ENCODE results near the gene HHATL. TPM values are rescaled to one million over a fixed set of nuclear protein-coding genes. Genes with fewer than 3 reads are reported as not detected.

The HHATL gene
- total RNA-seq, 4 donors from 2014 or later, result 0.34 to 6.1 (median 1.5) TPM; not detected in 1

GRCh38 chr3:42658771-42659390, 43.7 kb downstream of the HHATL start:
- no peak for TF ChIP-seq CTCF (IDR thresholded peaks at IDR 0.05)
- no peak for TF ChIP-seq POLR2A (IDR thresholded peaks at IDR 0.05)
- intact Hi-C loops (cut with DNase I; ENCODE audit: low total_unique reads), result no loop called here
- no peak overlapping the region for H3K4me3 ChIP-seq (ENCODE audit: low read depth, poor library complexity, severe bottlenecking)
- no peak for DNase-seq (ENCODE audit: low spot score in 2 of 2)
- 61 to 76% methylated on average over 21 to 22 of the region's 22 CpGs for WGBS, 2 donors

- no peak for TF ChIP-seq CTCF (IDR thresholded peaks at IDR 0.05)
- TF ChIP-seq POLR2A (IDR thresholded peaks at IDR 0.05), result no peak
- DNase-seq (ENCODE audit: low spot score in 2 of 2), result no peak
- WGBS, 2 donors, result 88 to 90% methylated on average over 29 to 34 of the region's 34 CpGs
- intact Hi-C loops (cut with DNase I; ENCODE audit: low total_unique reads), result no loop called here
- H3K4me3 ChIP-seq (ENCODE audit: low read depth, poor library complexity, severe bottlenecking), result no peak overlapping the region
Observed at GRCh38 chr3:42658091-42658770, 44.4 kb downstream of the HHATL start.

GRCh38 chr3:42657675-42658074, 44.9 kb downstream of the HHATL start:
- DNase-seq (ENCODE audit: low spot score in 2 of 2), result no peak
- no peak overlapping the region for H3K4me3 ChIP-seq (ENCODE audit: low read depth, poor library complexity, severe bottlenecking)
- TF ChIP-seq CTCF (IDR thresholded peaks at IDR 0.05), result no peak
- no peak for TF ChIP-seq POLR2A (IDR thresholded peaks at IDR 0.05)
- 86 to 92% methylated on average over 3 to 4 of the region's 4 CpGs for WGBS, 2 donors
- intact Hi-C loops (cut with DNase I; ENCODE audit: low total_unique reads), result no loop called here

GRCh38 chr3:42656680-42657610, 45.7 kb downstream of the HHATL start:
- intact Hi-C loops (cut with DNase I; ENCODE audit: low total_unique reads), result no loop called here
- DNase-seq (ENCODE audit: low spot score in 2 of 2), result no peak
- TF ChIP-seq CTCF (IDR thresholded peaks at IDR 0.05) (no peak), POLR2A (IDR thresholded peaks at IDR 0.05) (no peak)
- 75 to 86% methylated on average over 8 to 9 of the region's 9 CpGs for WGBS, 2 donors
- H3K4me3 ChIP-seq (ENCODE audit: low read depth, poor library complexity, severe bottlenecking), result no peak overlapping the region

- WGBS, 2 donors, result 78 to 80% methylated on average over 6 of the region's 6 CpGs
- no peak overlapping the region for H3K4me3 ChIP-seq (ENCODE audit: low read depth, poor library complexity, severe bottlenecking)
- TF ChIP-seq CTCF (IDR thresholded peaks at IDR 0.05) (no peak), POLR2A (IDR thresholded peaks at IDR 0.05) (no peak)
- intact Hi-C loops (cut with DNase I; ENCODE audit: low total_unique reads), result no loop called here
- DNase-seq (ENCODE audit: low spot score in 2 of 2), result peak in 1 of 2 donors; percentile 22
Observed at GRCh38 chr3:42655980-42656679, 46.5 kb downstream of the HHATL start.
